ENCODE data around the gene PLEKHA1.

DNA sequence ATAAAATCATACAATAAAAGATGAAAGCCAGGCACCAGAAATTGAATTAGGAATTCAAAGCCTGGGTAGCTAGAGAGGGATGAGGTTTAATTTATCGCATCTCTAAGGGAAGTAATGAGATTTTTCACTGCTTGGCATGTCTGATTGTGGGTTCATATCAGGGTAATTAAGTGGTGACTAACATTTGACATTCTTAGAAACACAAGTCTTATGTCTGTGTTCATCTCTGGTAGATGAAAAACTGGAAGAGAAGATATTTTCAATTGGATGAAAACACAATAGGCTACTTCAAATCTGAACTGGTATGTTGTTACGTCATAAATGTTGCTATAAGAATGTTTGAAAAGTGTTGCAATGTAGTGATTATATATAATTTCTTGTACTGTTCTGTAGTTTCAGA is 43.2 kb downstream of the PLEKHA1 start:
- no peak for TF ChIP-seq EZH2 (IDR thresholded peaks at IDR 0.05; ENCODE audit: borderline replicate concordance)
- TF ChIP-seq, protein P1, sequence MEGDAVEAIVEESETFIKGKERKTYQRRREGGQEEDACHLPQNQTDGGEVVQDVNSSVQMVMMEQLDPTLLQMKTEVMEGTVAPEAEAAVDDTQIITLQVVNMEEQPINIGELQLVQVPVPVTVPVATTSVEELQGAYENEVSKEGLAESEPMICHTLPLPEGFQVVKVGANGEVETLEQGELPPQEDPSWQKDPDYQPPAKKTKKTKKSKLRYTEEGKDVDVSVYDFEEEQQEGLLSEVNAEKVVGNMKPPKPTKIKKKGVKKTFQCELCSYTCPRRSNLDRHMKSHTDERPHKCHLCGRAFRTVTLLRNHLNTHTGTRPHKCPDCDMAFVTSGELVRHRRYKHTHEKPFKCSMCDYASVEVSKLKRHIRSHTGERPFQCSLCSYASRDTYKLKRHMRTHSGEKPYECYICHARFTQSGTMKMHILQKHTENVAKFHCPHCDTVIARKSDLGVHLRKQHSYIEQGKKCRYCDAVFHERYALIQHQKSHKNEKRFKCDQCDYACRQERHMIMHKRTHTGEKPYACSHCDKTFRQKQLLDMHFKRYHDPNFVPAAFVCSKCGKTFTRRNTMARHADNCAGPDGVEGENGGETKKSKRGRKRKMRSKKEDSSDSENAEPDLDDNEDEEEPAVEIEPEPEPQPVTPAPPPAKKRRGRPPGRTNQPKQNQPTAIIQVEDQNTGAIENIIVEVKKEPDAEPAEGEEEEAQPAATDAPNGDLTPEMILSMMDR (IDR thresholded peaks at IDR 0.05; ENCODE audit: poor library complexity): no peak
- TF ChIP-seq EZH2phosphoT487 (IDR thresholded peaks at IDR 0.05; ENCODE audit: low read depth, severe bottlenecking, unreplicated experiment): no peak
